ENCODE measurements around the gene TWIST2.

- TF ChIP-seq CTCF (conservative IDR thresholded peaks at IDR 0.05) (no peak), EZH2 (IDR thresholded peaks at IDR 0.05; ENCODE audit: low read depth) (no peak)
Observed at GRCh38 chr2:238930216-238930615, 82.3 kb downstream of the TWIST2 start.
